ENCODE measurements around the gene MYO1B. TPM values are rescaled to one million over a fixed set of nuclear protein-coding genes. Genes with fewer than 3 reads are reported as not detected.

Gene MYO1B
- polyA plus RNA-seq, 1 experiment = 87.2 TPM

DNA sequence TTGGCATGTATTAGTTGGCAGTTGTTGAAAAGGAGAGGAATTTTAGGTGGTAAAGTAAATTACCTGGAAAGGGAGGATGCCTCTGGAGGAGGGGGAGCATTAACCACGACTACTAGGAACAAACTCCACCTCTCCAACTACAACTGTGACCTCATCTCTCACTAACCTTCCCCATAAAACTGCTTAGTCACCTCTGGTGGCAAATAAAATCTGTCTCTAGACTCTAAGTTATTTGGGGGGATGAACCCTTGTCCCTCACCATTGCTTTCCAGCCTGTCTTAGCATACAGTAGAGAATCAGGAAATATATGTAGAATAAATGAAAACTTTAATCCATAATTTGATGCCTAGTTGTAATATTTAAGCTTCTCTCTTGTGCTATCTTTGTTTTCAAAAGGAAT lies 27.6 kb upstream of the MYO1B start:
- H3K36me3 ChIP-seq (ENCODE audit: control insufficient read depth, insufficient read depth, low read length) = no peaks in the 10 kb centered on the region
- H3K27me3 ChIP-seq (ENCODE audit: control insufficient read depth, insufficient read depth, low read length) = no peaks in the 10 kb centered on the region
- ChIA-PET POLR2A (interaction anchor here (0.5 kb wide), 1 partner anchor 321 kb away, joined by 18 read pairs; no protein-coding TSS in a partner anchor), CTCF (interaction anchor here (0.6 to 2.8 kb wide), 12 partner anchors 9 to 283 kb away, joined by 3 to 19 read pairs (median 4); partner anchors contain the start of gene MYO1B)
- no peak for TF ChIP-seq CTCF (IDR thresholded peaks at IDR 0.05; ENCODE audit: insufficient read depth, low read depth, low read length)
- DNase-seq (ENCODE audit: low read depth) = no peak
- no peak overlapping the region for H3K4me3 ChIP-seq (ENCODE audit: low read depth, low read length)

- POLR2A ChIA-PET = interaction anchor here (0.6 kb wide), 1 partner anchor 194 kb away, joined by 5 read pairs; no protein-coding TSS in a partner anchor
- CTCF ChIA-PET = interaction anchor here (0.7 to 2.8 kb wide), 13 partner anchors 10 to 282 kb away, joined by 3 to 19 read pairs (median 4); partner anchors contain the start of gene MYO1B
- no peaks in the 10 kb centered on the region for H3K27me3 ChIP-seq (ENCODE audit: control insufficient read depth, insufficient read depth, low read length)
- peak; percentile 50 for TF ChIP-seq CTCF (IDR thresholded peaks at IDR 0.05; ENCODE audit: insufficient read depth, low read depth, low read length)
- DNase-seq (ENCODE audit: low read depth) = no peak
- H3K36me3 ChIP-seq (ENCODE audit: control insufficient read depth, insufficient read depth, low read length) = no peaks in the 10 kb centered on the region
- no peak overlapping the region for H3K4me3 ChIP-seq (ENCODE audit: low read depth, low read length)
Measured at GRCh38 chr2:191218292-191218898, 26.8 kb upstream of the MYO1B start.

DNA sequence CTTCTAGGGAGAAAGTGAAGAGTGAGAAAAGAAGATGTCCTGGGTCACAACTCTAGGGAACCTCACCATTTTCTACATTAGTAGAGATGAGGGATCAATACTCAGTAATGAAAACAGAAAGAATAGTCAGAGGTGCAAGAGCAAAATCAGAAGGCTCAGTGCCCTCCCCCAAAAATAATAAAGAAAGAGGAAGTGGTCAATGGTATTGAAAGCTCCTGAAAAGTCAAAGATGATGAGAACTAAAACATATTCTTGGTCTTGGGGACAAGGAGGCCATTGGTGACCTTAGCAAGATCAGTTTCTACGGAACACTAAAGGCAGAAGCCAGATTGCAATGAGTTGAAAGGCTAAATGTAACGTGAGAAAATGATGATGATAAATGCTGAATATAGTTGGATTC lies 24.5 kb upstream of the MYO1B start:
- CTCF ChIA-PET = no interaction called here

DNA sequence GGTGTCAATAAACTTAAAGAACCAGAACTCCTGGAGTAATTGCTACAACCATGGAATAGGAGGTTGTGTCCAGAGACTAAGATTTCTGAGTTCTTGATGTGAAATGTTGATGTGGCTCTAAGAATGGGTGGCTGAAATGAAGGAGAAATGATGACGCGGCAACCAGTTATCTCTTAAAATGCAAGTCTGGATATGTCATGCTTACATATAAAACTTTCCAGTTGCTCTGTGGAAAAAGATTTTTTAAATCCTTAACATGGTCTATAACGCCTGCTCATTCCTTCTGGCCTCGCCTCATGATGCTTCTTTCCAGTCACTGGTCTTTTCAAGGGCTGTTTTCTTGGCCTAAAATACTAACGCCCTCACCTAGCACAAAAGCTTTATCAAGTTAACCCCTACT lies 23.5 kb upstream of the MYO1B start:
- no peak for DNase-seq (ENCODE audit: low read depth)
- TF ChIP-seq CTCF (IDR thresholded peaks at IDR 0.05; ENCODE audit: insufficient read depth, low read depth, low read length) = no peak
- Histone ChIP-seq H3K27me3 (ENCODE audit: control insufficient read depth, insufficient read depth, low read length) (no peaks in the 10 kb centered on the region), H3K4me3 (ENCODE audit: low read depth, low read length) (no peak overlapping the region), H3K36me3 (ENCODE audit: control insufficient read depth, insufficient read depth, low read length) (no peaks in the 10 kb centered on the region)
- ChIA-PET CTCF (no interaction called here), POLR2A (no interaction called here)

More for the DNA sequence above, 24.5 kb upstream of the MYO1B start:
- POLR2A ChIA-PET = no interaction called here
- Histone ChIP-seq H3K36me3 (ENCODE audit: control insufficient read depth, insufficient read depth, low read length) (no peaks in the 10 kb centered on the region), H3K4me3 (ENCODE audit: low read depth, low read length) (no peak overlapping the region), H3K27me3 (ENCODE audit: control insufficient read depth, insufficient read depth, low read length) (no peaks in the 10 kb centered on the region)
- no peak for TF ChIP-seq CTCF (IDR thresholded peaks at IDR 0.05; ENCODE audit: insufficient read depth, low read depth, low read length)
- DNase-seq (ENCODE audit: low read depth) = no peak

DNA sequence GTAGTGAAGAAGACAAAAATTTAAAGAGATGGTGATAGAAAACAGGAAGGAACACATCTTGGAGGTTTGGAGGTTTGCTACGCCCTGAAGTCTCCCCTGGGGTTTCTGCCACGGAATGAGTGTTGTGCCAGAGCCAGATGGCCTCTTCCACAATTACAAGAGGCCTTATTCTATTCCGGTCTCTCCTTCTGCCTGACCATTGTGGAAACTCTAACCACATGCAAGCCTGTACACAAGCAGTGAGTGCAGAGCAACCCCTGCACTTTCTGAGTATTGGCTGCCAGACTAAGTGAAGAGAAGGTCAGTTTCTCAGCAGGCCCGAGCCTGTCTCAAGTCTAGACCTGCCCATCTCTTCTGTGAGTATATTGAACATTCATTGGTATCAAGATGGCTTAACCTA lies 22.7 kb upstream of the MYO1B start:
- ChIA-PET POLR2A (no interaction called here), CTCF (no interaction called here)
- no peaks in the 10 kb centered on the region for H3K36me3 ChIP-seq (ENCODE audit: control insufficient read depth, insufficient read depth, low read length)
- TF ChIP-seq CTCF (IDR thresholded peaks at IDR 0.05; ENCODE audit: insufficient read depth, low read depth, low read length) = no peak
- no peaks in the 10 kb centered on the region for H3K27me3 ChIP-seq (ENCODE audit: control insufficient read depth, insufficient read depth, low read length)
- no peak overlapping the region for H3K4me3 ChIP-seq (ENCODE audit: low read depth, low read length)
- no peak for DNase-seq (ENCODE audit: low read depth)

Data from BJ (cell line).